Caco-2 (cell line): ENCODE measurements around the gene GCN1. TPM values are rescaled to one million over a fixed set of nuclear protein-coding genes. Genes with fewer than 3 reads are reported as not detected.

Experiments used
- BruUV-seq: library from RNA; stranded (reverse); fragments of 400-500 nt; replicated peaks from 2 replicates; lab custom pipeline; 2021; lab: Mats Ljungman, UMichigan
- CTCF ChIA-PET: fragments of 300-600 bp; sonication (Branson Sonifier 250); formaldehyde crosslinking; loops from one replicate; lab custom pipeline; 2022; ENCODE audit warnings: antibody characterized with exemption; lab: Charles Lee
- POLR2A ChIA-PET: fragments of 300-600 bp; sonication (Branson Sonifier 250); formaldehyde crosslinking; loops from one replicate; lab custom pipeline; 2022; ENCODE audit warnings: antibody characterized with exemption; lab: Charles Lee
- DNase-seq, 2 experiments: peaks; one replicate each; pipeline versions ENCODE4 v3.0.0 to v3.0.0-alpha.2; 2020 to 2022
- H3K27me3 ChIP-seq: replicated peaks from 2 replicates; pipeline ENCODE4 v1.6.0; 2011; ENCODE audit warnings: low read length; ENCODE audit not compliant: control insufficient read depth, insufficient read depth
- H3K36me3 ChIP-seq: 2 replicates; pipeline ENCODE4 v1.5.1; 2011; ENCODE audit warnings: low read length; ENCODE audit not compliant: control insufficient read depth, insufficient read depth
- H3K4me1 ChIP-seq: fragments of 250-450 bp; sonication (Bioruptor Pico); 2 replicates; pipeline ENCODE4 v1.5.1; 2020; ENCODE audit warnings: mild to moderate bottlenecking
- H3K4me3 ChIP-seq: 2 replicates; pipeline ENCODE4 v1.5.1; 2011; ENCODE audit warnings: low read depth, mild to moderate bottlenecking, control low read depth, low read length
- H3K9me3 ChIP-seq: fragments of 250-450 bp; sonication (Bioruptor Pico); 2 replicates; pipeline ENCODE4 v1.5.1; 2020; ENCODE audit warnings: mild to moderate bottlenecking, moderate library complexity
- H3K27ac Mint-ChIP-seq: one replicate; pipeline ENCODE4 v1.8.0; 2022; ENCODE audit warnings: mixed read lengths; ENCODE audit not compliant: unreplicated experiment
- H3K27me3 Mint-ChIP-seq: one replicate; pipeline ENCODE4 v1.8.0; 2022; ENCODE audit warnings: mixed read lengths; ENCODE audit not compliant: insufficient read depth, unreplicated experiment
- H3K36me3 Mint-ChIP-seq: one replicate; pipeline ENCODE4 v1.8.0; 2022; ENCODE audit warnings: mild to moderate bottlenecking, mixed read lengths; ENCODE audit not compliant: insufficient read depth, unreplicated experiment
- H3K4me1 Mint-ChIP-seq: one replicate; pipeline ENCODE4 v1.8.0; 2022; ENCODE audit warnings: low read depth, mixed read lengths; ENCODE audit not compliant: unreplicated experiment
- H3K4me3 Mint-ChIP-seq: one replicate; pipeline ENCODE4 v1.8.0; 2022; ENCODE audit warnings: mild to moderate bottlenecking, moderate library complexity, mixed read lengths; ENCODE audit not compliant: unreplicated experiment
- H3K9me3 Mint-ChIP-seq: one replicate; pipeline ENCODE4 v1.8.0; 2022; ENCODE audit warnings: mixed read lengths; ENCODE audit not compliant: unreplicated experiment
- CTCF ChIP-seq, 2 experiments: fragments of 200-600 bp in 1 of 2; IDR thresholded peaks; 1 replicate in 1 of 2; 2 replicates in 1 of 2; pipeline versions ENCODE4 v1.5.1 to v1.8.0; 2011 to 2022; ENCODE audit warnings: antibody characterized with exemption in 1 of 2, control low read depth in 1 of 2, inconsistent platforms in 1 of 2, low read depth in 1 of 2, low read length in 1 of 2, mild to moderate bottlenecking in 1 of 2, moderate library complexity in 1 of 2; ENCODE audit not compliant: insufficient read depth in 1 of 2, severe bottlenecking in 1 of 2, unreplicated experiment in 1 of 2
- intact Hi-C: fragments of 100-400 bp; cut with micrococcal nuclease; formaldehyde crosslinking; loops from one replicate; pipeline ENCODE4 v1.10.0; 2022; ENCODE audit not compliant: unreplicated experiment
- total RNA-seq: library from RNA; stranded (reverse); gene quantifications from 2 replicates; pipeline ENCODE4 v1.2.3, GENCODE V29; 2022

GCN1 gene
- total RNA-seq, 1 experiment from 2014 or later, result 154 TPM

- no peaks in the 10 kb centered on the region for H3K27me3 Mint-ChIP-seq
- H3K4me1 ChIP-seq, result peaks cover 41% of the 10 kb centered on the region
- H3K27ac Mint-ChIP-seq, result peak overlapping the region; percentile 84
- CTCF ChIA-PET, result interaction anchor here (1.0 kb wide), 1 partner anchor 41 kb away, joined by 4 read pairs; the partner anchor contains the start of gene PXN
- BruUV-seq, result no TSS peak
- no peak overlapping the region for H3K4me3 ChIP-seq
- intact Hi-C loops, result no loop called here
- H3K36me3 ChIP-seq, result peaks cover 3% of the 10 kb centered on the region
- H3K9me3 ChIP-seq, result no peaks in the 10 kb centered on the region
- no peak overlapping the region for H3K4me3 Mint-ChIP-seq
- DNase-seq, result no peak
- peaks cover 14% of the 10 kb centered on the region for H3K4me1 Mint-ChIP-seq
- POLR2A ChIA-PET, result interaction anchor here (1.2 to 1.8 kb wide), 3 partner anchors 23 to 67 kb away, joined by 3 to 14 read pairs (median 6); partner anchors contain the start of genes PXN and RPLP0
- H3K36me3 Mint-ChIP-seq, result peaks cover 79% of the 10 kb centered on the region
- no peak for TF ChIP-seq CTCF (IDR thresholded peaks at IDR 0.05; ENCODE audit: insufficient read depth in 1 of 2, low read depth in 1 of 2, low read length in 1 of 2, severe bottlenecking in 1 of 2, unreplicated experiment in 1 of 2)
- H3K27me3 ChIP-seq, result no peaks in the 10 kb centered on the region
- no peaks in the 10 kb centered on the region for H3K9me3 Mint-ChIP-seq
Observed at GRCh38 chr12:120224304-120225199, 30.0 kb upstream of the GCN1 start.

GRCh38 chr12:120223458-120224303, 29.2 kb upstream of the GCN1 start:
- Histone ChIP-seq H3K36me3 (peaks cover 5% of the 10 kb centered on the region), H3K4me3 (no peak overlapping the region), H3K9me3 (no peaks in the 10 kb centered on the region), H3K4me1 (peaks cover 38% of the 10 kb centered on the region), H3K27me3 (no peaks in the 10 kb centered on the region)
- H3K36me3 Mint-ChIP-seq, result peaks cover 79% of the 10 kb centered on the region
- DNase-seq, result no peak
- H3K4me1 Mint-ChIP-seq, result peaks cover 14% of the 10 kb centered on the region
- H3K27me3 Mint-ChIP-seq, result no peaks in the 10 kb centered on the region
- H3K9me3 Mint-ChIP-seq, result no peaks in the 10 kb centered on the region
- CTCF ChIA-PET, result no interaction called here
- H3K4me3 Mint-ChIP-seq, result no peak overlapping the region
- POLR2A ChIA-PET, result interaction anchor here (1.0 kb wide), 1 partner anchor 23 kb away, joined by 3 read pairs; the partner anchor contains the start of gene RPLP0
- H3K27ac Mint-ChIP-seq, result no peak overlapping the region
- intact Hi-C loops, result no loop called here
- no peak for TF ChIP-seq CTCF (IDR thresholded peaks at IDR 0.05; ENCODE audit: insufficient read depth in 1 of 2, low read depth in 1 of 2, low read length in 1 of 2, severe bottlenecking in 1 of 2, unreplicated experiment in 1 of 2)
- no TSS peak for BruUV-seq

GRCh38 chr12:120222288-120222832, 27.8 kb upstream of the GCN1 start:
- intact Hi-C loops, result no loop called here
- Mint-ChIP-seq H3K9me3 (no peaks in the 10 kb centered on the region), H3K4me3 (no peak overlapping the region), H3K36me3 (peaks cover 80% of the 10 kb centered on the region), H3K27ac (no peak overlapping the region), H3K4me1 (peaks cover 14% of the 10 kb centered on the region), H3K27me3 (no peaks in the 10 kb centered on the region)
- Histone ChIP-seq H3K9me3 (no peaks in the 10 kb centered on the region), H3K4me3 (no peak overlapping the region), H3K27me3 (no peaks in the 10 kb centered on the region), H3K4me1 (peaks cover 30% of the 10 kb centered on the region), H3K36me3 (peaks cover 6% of the 10 kb centered on the region)
- DNase-seq, result no peak
- CTCF ChIA-PET, result interaction anchor here (0.7 to 1.1 kb wide), 2 partner anchors 13 to 21 kb away, joined by 3 to 4 read pairs; no protein-coding TSS in a partner anchor
- no TSS peak for BruUV-seq
- POLR2A ChIA-PET, result no interaction called here
- TF ChIP-seq CTCF (IDR thresholded peaks at IDR 0.05; ENCODE audit: insufficient read depth in 1 of 2, low read depth in 1 of 2, low read length in 1 of 2, severe bottlenecking in 1 of 2, unreplicated experiment in 1 of 2), result no peak
